IPS DF 6.9 (cell line): ENCODE measurements around the gene FAH.

Source experiments
- DNase-seq: peaks from one replicate; pipeline ENCODE4 v3.0.0-alpha.2; 2013; ENCODE audit warnings: low read depth, low spot score
- H3K27ac ChIP-seq: one replicate; pipeline ENCODE4 v1.5.1; 2013; ENCODE audit warnings: low read length, control low read depth
- H3K27me3 ChIP-seq: 2 replicates; pipeline ENCODE4 v1.6.1; 2013; ENCODE audit warnings: mild to moderate bottlenecking, low read length; ENCODE audit not compliant: control insufficient read depth, insufficient read depth
- H3K36me3 ChIP-seq: 2 replicates; pipeline ENCODE4 v1.6.1; 2013; ENCODE audit warnings: low read length; ENCODE audit not compliant: control insufficient read depth, insufficient read depth
- H3K4me1 ChIP-seq: 2 replicates; pipeline ENCODE4 v1.6.1; 2013; ENCODE audit warnings: low read length; ENCODE audit not compliant: control insufficient read depth, insufficient read depth
- H3K4me3 ChIP-seq: 2 replicates; pipeline ENCODE4 v1.5.1; 2013; ENCODE audit warnings: mild to moderate bottlenecking, low read length
- H3K9me3 ChIP-seq: 2 replicates; pipeline ENCODE4 v1.6.1; 2013; ENCODE audit warnings: low read length, inconsistent platforms; ENCODE audit not compliant: control insufficient read depth, insufficient read depth
- WGBS: extraction: QIAGEN DNeasy Blood & Tissue Kit; methylation state at CpG from one replicate; pipeline ENCODE4 v1.1.7; 2013; ENCODE audit warnings: mixed read lengths, missing lambda C conversion rate; ENCODE audit not compliant: insufficient read length, insufficient coverage; 5-methylcytosine and 5-hydroxymethylcytosine counted together

Gene FAH

DNA sequence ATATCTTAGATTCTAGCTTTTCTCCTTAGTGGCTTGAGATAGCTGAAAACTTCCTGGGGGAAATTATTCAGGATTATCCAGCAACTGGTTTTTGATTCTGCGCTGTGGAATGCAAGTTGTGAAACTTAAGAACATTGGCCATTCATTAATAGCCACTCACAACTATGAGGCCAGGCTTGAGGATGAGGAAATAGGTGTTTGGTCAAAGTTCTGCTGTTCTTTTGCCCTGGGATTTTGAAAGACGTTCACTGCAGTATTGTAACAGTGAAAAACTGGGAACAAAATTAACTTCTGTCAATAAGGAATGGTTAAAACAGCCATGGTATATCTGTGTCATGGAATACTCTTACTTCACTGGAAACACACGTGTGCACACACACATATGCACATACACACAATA lies 55.1 kb downstream of the FAH start:
- H3K27ac ChIP-seq: no peak overlapping the region
- H3K4me1 ChIP-seq: no peaks in the 10 kb centered on the region; the same call in 1 of the 2 replicates
- WGBS: no CpG with 5 or more reads among the region's 3 CpGs
- no peak overlapping the region for H3K4me3 ChIP-seq
- H3K36me3 ChIP-seq: no peaks in the 10 kb centered on the region
- no peaks in the 10 kb centered on the region for H3K27me3 ChIP-seq
- H3K9me3 ChIP-seq: no peaks in the 10 kb centered on the region
- no peak for DNase-seq

GRCh38 chr15:80208758-80209734 lies 56.2 kb downstream of the FAH start:
- WGBS: no CpG with 5 or more reads among the region's 11 CpGs
- no peaks in the 10 kb centered on the region; the same call in 1 of the 2 replicates for H3K4me1 ChIP-seq
- no peaks in the 10 kb centered on the region for H3K9me3 ChIP-seq
- H3K27ac ChIP-seq: no peak overlapping the region
- no peak for DNase-seq
- no peak overlapping the region for H3K4me3 ChIP-seq
- no peaks in the 10 kb centered on the region for H3K36me3 ChIP-seq
- H3K27me3 ChIP-seq: no peaks in the 10 kb centered on the region

GRCh38 chr15:80210611-80211573 lies 58.1 kb downstream of the FAH start:
- no CpG with 5 or more reads among the region's 12 CpGs for WGBS
- no peak overlapping the region for H3K4me3 ChIP-seq
- H3K27ac ChIP-seq: no peak overlapping the region
- H3K4me1 ChIP-seq: no peaks in the 10 kb centered on the region; the same call in 1 of the 2 replicates
- H3K27me3 ChIP-seq: no peaks in the 10 kb centered on the region
- H3K36me3 ChIP-seq: no peaks in the 10 kb centered on the region
- H3K9me3 ChIP-seq: no peaks in the 10 kb centered on the region
- DNase-seq: no peak

- no peak overlapping the region for H3K4me3 ChIP-seq
- no CpG with 5 or more reads among the region's 1 CpG for WGBS
Measured at GRCh38 chr15:80211976-80212375, 59.2 kb downstream of the FAH start.

GRCh38 chr15:80214910-80215309 lies 62.1 kb downstream of the FAH start:
- no peaks in the 10 kb centered on the region for H3K9me3 ChIP-seq
- H3K4me1 ChIP-seq: no peaks in the 10 kb centered on the region
- H3K36me3 ChIP-seq: no peaks in the 10 kb centered on the region
- H3K27ac ChIP-seq: no peak overlapping the region
- H3K4me3 ChIP-seq: no peak overlapping the region
- no peaks in the 10 kb centered on the region for H3K27me3 ChIP-seq
- WGBS: no CpG with 5 or more reads among the region's 2 CpGs
- no peak for DNase-seq

More at GRCh38 chr15:80211976-80212375, 59.2 kb downstream of the FAH start:
- no peak for DNase-seq
- Histone ChIP-seq H3K9me3 (no peaks in the 10 kb centered on the region), H3K4me1 (no peaks in the 10 kb centered on the region; the same call in 1 of the 2 replicates), H3K27me3 (no peaks in the 10 kb centered on the region), H3K27ac (no peak overlapping the region), H3K36me3 (no peaks in the 10 kb centered on the region)

- Histone ChIP-seq H3K4me1 (no peaks in the 10 kb centered on the region), H3K27me3 (no peaks in the 10 kb centered on the region), H3K9me3 (no peaks in the 10 kb centered on the region), H3K36me3 (no peaks in the 10 kb centered on the region), H3K4me3 (no peak overlapping the region), H3K27ac (no peak overlapping the region)
- DNase-seq: no peak
- no CpG with 5 or more reads among the region's 5 CpGs for WGBS
Measured at GRCh38 chr15:80216141-80216540, 63.3 kb downstream of the FAH start.

- H3K4me1 ChIP-seq: no peaks in the 10 kb centered on the region
- H3K9me3 ChIP-seq: no peaks in the 10 kb centered on the region
- DNase-seq: no peak
- no peak overlapping the region for H3K27ac ChIP-seq
- no CpG with 5 or more reads among the region's 1 CpG for WGBS
- H3K4me3 ChIP-seq: no peak overlapping the region
- no peaks in the 10 kb centered on the region for H3K36me3 ChIP-seq
- H3K27me3 ChIP-seq: no peaks in the 10 kb centered on the region
Measured at GRCh38 chr15:80216911-80217310, 64.1 kb downstream of the FAH start.

- Histone ChIP-seq H3K27me3 (no peaks in the 10 kb centered on the region), H3K4me1 (no peaks in the 10 kb centered on the region)
- WGBS: no CpG with 5 or more reads among the region's 4 CpGs
Measured at GRCh38 chr15:80217327-80217900, 64.6 kb downstream of the FAH start.

GRCh38 chr15:80219955-80220354 lies 67.2 kb downstream of the FAH start:
- no peaks in the 10 kb centered on the region for H3K36me3 ChIP-seq
- no peak for DNase-seq
- WGBS: no CpG with 5 or more reads among the region's 2 CpGs
- no peak overlapping the region for H3K4me3 ChIP-seq
- H3K4me1 ChIP-seq: no peaks in the 10 kb centered on the region
- H3K27ac ChIP-seq: no peak overlapping the region
- no peaks in the 10 kb centered on the region for H3K27me3 ChIP-seq
- no peaks in the 10 kb centered on the region for H3K9me3 ChIP-seq

More at GRCh38 chr15:80217327-80217900, 64.6 kb downstream of the FAH start:
- Histone ChIP-seq H3K4me3 (no peak overlapping the region), H3K9me3 (no peaks in the 10 kb centered on the region), H3K36me3 (no peaks in the 10 kb centered on the region), H3K27ac (no peak overlapping the region)
- DNase-seq: no peak
